ENCODE data around the gene RBM39.
"Not testable (repeated sequence)": the region's sequence is repeated elsewhere in the genome, so short reads cannot be mapped to it uniquely, and the experiment has no call there.

Gene RBM39

DNA sequence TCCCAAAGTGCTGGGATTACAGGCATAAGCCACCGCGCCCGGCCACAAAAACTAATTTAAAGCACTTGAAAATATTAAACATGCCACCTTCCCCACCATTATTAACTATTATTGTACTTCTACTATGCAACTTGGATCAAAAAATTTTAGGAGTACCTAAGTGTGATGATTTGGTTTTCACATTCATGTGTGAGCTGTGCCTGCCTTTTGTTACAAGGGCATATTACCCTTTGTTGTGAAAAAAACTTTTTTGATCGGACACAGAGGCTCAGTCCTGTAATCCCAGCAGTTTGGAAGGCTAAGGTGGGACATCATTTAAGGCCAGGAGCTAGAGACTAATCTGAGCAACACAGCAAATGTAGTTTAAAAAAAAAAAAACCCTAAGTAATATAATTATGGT lies 25.7 kb downstream of the RBM39 start:
- DNase-seq (ENCODE audit: low read depth, low spot score) = no peak
- H3K27ac ChIP-seq (ENCODE audit: low read length) = no peak overlapping the region
- no peak overlapping the region for H3K4me3 ChIP-seq (ENCODE audit: low read length)
- H3K4me1 ChIP-seq (ENCODE audit: control insufficient read depth, insufficient read depth, low read length) = no peaks in the 10 kb centered on the region
- H3K9me3 ChIP-seq (ENCODE audit: control insufficient read depth, insufficient read depth, low read length) = no peaks in the 10 kb centered on the region
- peaks cover 48% of the 10 kb centered on the region; the same call in 1 of the 2 replicates for H3K36me3 ChIP-seq (ENCODE audit: control insufficient read depth, insufficient read depth, low read length)
- WGBS (ENCODE audit: insufficient coverage, insufficient read length) = no CpG with 5 or more reads among the region's 4 CpGs
- no peaks in the 10 kb centered on the region for H3K27me3 ChIP-seq (ENCODE audit: control insufficient read depth, insufficient read depth, low read length)

GRCh38 chr20:35715652-35716051 lies 26.4 kb downstream of the RBM39 start:
- no peak for DNase-seq (ENCODE audit: low read depth, low spot score)
- no peaks in the 10 kb centered on the region for H3K9me3 ChIP-seq (ENCODE audit: control insufficient read depth, insufficient read depth, low read length)
- peaks cover 45% of the 10 kb centered on the region; the same call in 1 of the 2 replicates for H3K36me3 ChIP-seq (ENCODE audit: control insufficient read depth, insufficient read depth, low read length)
- WGBS (ENCODE audit: insufficient coverage, insufficient read length) = no CpG with 5 or more reads among the region's 2 CpGs
- H3K27me3 ChIP-seq (ENCODE audit: control insufficient read depth, insufficient read depth, low read length) = no peaks in the 10 kb centered on the region
- no peak overlapping the region for H3K27ac ChIP-seq (ENCODE audit: low read length)
- no peaks in the 10 kb centered on the region for H3K4me1 ChIP-seq (ENCODE audit: control insufficient read depth, insufficient read depth, low read length)
- no peak overlapping the region for H3K4me3 ChIP-seq (ENCODE audit: low read length)

DNA sequence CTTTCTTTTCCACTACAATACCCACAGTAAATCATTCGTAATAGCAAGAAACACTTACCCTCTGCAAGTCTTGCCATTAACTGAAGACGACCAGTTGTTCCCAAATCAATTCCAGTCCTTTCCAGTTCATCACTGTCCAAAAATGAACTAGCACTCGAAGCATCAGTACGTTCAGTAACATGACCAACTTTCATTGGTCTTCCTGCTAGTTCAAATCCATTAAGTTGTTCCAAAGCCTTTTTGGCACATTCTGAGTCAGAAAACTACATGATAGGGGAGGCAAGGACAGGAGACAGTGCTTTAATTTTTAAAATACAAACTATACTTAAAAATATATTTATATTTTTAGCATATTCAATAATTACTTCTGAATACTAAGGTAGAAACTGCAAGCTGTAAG lies 27.9 kb downstream of the RBM39 start:
- H3K9me3 ChIP-seq (ENCODE audit: control insufficient read depth, insufficient read depth, low read length) = no peaks in the 10 kb centered on the region
- H3K36me3 ChIP-seq (ENCODE audit: control insufficient read depth, insufficient read depth, low read length) = peaks cover 35% of the 10 kb centered on the region; the same call in 1 of the 2 replicates
- no peak for DNase-seq (ENCODE audit: low read depth, low spot score)
- H3K27me3 ChIP-seq (ENCODE audit: control insufficient read depth, insufficient read depth, low read length) = no peaks in the 10 kb centered on the region
- H3K4me3 ChIP-seq (ENCODE audit: low read length) = no peak overlapping the region
- WGBS (ENCODE audit: insufficient coverage, insufficient read length) = no CpG with 5 or more reads among the region's 4 CpGs
- no peak overlapping the region for H3K27ac ChIP-seq (ENCODE audit: low read length)
- no peaks in the 10 kb centered on the region for H3K4me1 ChIP-seq (ENCODE audit: control insufficient read depth, insufficient read depth, low read length)

- not testable (repeated sequence) for H3K4me1 ChIP-seq (ENCODE audit: control insufficient read depth, insufficient read depth, low read length); H3K27ac ChIP-seq (ENCODE audit: low read length); H3K27me3 ChIP-seq (ENCODE audit: control insufficient read depth, insufficient read depth, low read length); H3K4me3 ChIP-seq (ENCODE audit: low read length); DNase-seq (ENCODE audit: low read depth, low spot score); H3K9me3 ChIP-seq (ENCODE audit: control insufficient read depth, insufficient read depth, low read length)
- WGBS (ENCODE audit: insufficient coverage, insufficient read length) = no CpG with 5 or more reads among the region's 9 CpGs
- peaks cover 30% of the 10 kb centered on the region; the same call in 1 of the 2 replicates for H3K36me3 ChIP-seq (ENCODE audit: control insufficient read depth, insufficient read depth, low read length)
These were observed 28.9 kb downstream of the RBM39 start for GRCh38 chr20:35713120-35713519.

GRCh38 chr20:35711588-35712209 lies 30.4 kb downstream of the RBM39 start:
- DNase-seq (ENCODE audit: low read depth, low spot score) = no peak
- no peak overlapping the region for H3K4me3 ChIP-seq (ENCODE audit: low read length)
- no peak overlapping the region for H3K27ac ChIP-seq (ENCODE audit: low read length)
- no peaks in the 10 kb centered on the region for H3K27me3 ChIP-seq (ENCODE audit: control insufficient read depth, insufficient read depth, low read length)
- WGBS (ENCODE audit: insufficient coverage, insufficient read length) = no CpG with 5 or more reads among the region's 6 CpGs
- H3K9me3 ChIP-seq (ENCODE audit: control insufficient read depth, insufficient read depth, low read length) = no peaks in the 10 kb centered on the region
- H3K36me3 ChIP-seq (ENCODE audit: control insufficient read depth, insufficient read depth, low read length) = peaks cover 27% of the 10 kb centered on the region; the same call in 1 of the 2 replicates
- no peaks in the 10 kb centered on the region for H3K4me1 ChIP-seq (ENCODE audit: control insufficient read depth, insufficient read depth, low read length)

- no peaks in the 10 kb centered on the region for H3K9me3 ChIP-seq (ENCODE audit: control insufficient read depth, insufficient read depth, low read length)
- H3K27me3 ChIP-seq (ENCODE audit: control insufficient read depth, insufficient read depth, low read length) = no peaks in the 10 kb centered on the region
- peaks cover 25% of the 10 kb centered on the region; the same call in 1 of the 2 replicates for H3K36me3 ChIP-seq (ENCODE audit: control insufficient read depth, insufficient read depth, low read length)
- no peak for DNase-seq (ENCODE audit: low read depth, low spot score)
- H3K27ac ChIP-seq (ENCODE audit: low read length) = no peak overlapping the region
- H3K4me1 ChIP-seq (ENCODE audit: control insufficient read depth, insufficient read depth, low read length) = no peaks in the 10 kb centered on the region
- H3K4me3 ChIP-seq (ENCODE audit: low read length) = no peak overlapping the region
- no CpG with 5 or more reads among the region's 6 CpGs for WGBS (ENCODE audit: insufficient coverage, insufficient read length)
These were observed 31.0 kb downstream of the RBM39 start for GRCh38 chr20:35710884-35711587.

GRCh38 chr20:35710039-35710438 lies 32.0 kb downstream of the RBM39 start:
- peaks cover 23% of the 10 kb centered on the region; the same call in 1 of the 2 replicates for H3K36me3 ChIP-seq (ENCODE audit: control insufficient read depth, insufficient read depth, low read length)
- no peak for DNase-seq (ENCODE audit: low read depth, low spot score)
- H3K9me3 ChIP-seq (ENCODE audit: control insufficient read depth, insufficient read depth, low read length) = no peaks in the 10 kb centered on the region
- no peaks in the 10 kb centered on the region for H3K4me1 ChIP-seq (ENCODE audit: control insufficient read depth, insufficient read depth, low read length)
- H3K27ac ChIP-seq (ENCODE audit: low read length) = no peak overlapping the region
- no peak overlapping the region for H3K4me3 ChIP-seq (ENCODE audit: low read length)
- H3K27me3 ChIP-seq (ENCODE audit: control insufficient read depth, insufficient read depth, low read length) = no peaks in the 10 kb centered on the region

GRCh38 chr20:35709259-35709658 lies 32.8 kb downstream of the RBM39 start:
- no peak overlapping the region for H3K4me3 ChIP-seq (ENCODE audit: low read length)
- H3K36me3 ChIP-seq (ENCODE audit: control insufficient read depth, insufficient read depth, low read length) = peaks cover 25% of the 10 kb centered on the region; the same call in 1 of the 2 replicates
- H3K27ac ChIP-seq (ENCODE audit: low read length) = no peak overlapping the region
- H3K4me1 ChIP-seq (ENCODE audit: control insufficient read depth, insufficient read depth, low read length) = no peaks in the 10 kb centered on the region
- no peaks in the 10 kb centered on the region for H3K9me3 ChIP-seq (ENCODE audit: control insufficient read depth, insufficient read depth, low read length)
- H3K27me3 ChIP-seq (ENCODE audit: control insufficient read depth, insufficient read depth, low read length) = no peaks in the 10 kb centered on the region
- no CpG with 5 or more reads among the region's 1 CpG for WGBS (ENCODE audit: insufficient coverage, insufficient read length)
- no peak for DNase-seq (ENCODE audit: low read depth, low spot score)

GRCh38 chr20:35708502-35708901 lies 33.6 kb downstream of the RBM39 start:
- Histone ChIP-seq H3K27ac (ENCODE audit: low read length) (no peak overlapping the region), H3K36me3 (ENCODE audit: control insufficient read depth, insufficient read depth, low read length) (peaks cover 19% of the 10 kb centered on the region; the same call in 1 of the 2 replicates), H3K4me3 (ENCODE audit: low read length) (no peak overlapping the region), H3K9me3 (ENCODE audit: control insufficient read depth, insufficient read depth, low read length) (no peaks in the 10 kb centered on the region), H3K27me3 (ENCODE audit: control insufficient read depth, insufficient read depth, low read length) (no peaks in the 10 kb centered on the region), H3K4me1 (ENCODE audit: control insufficient read depth, insufficient read depth, low read length) (no peaks in the 10 kb centered on the region)
- no CpG with 5 or more reads among the region's 1 CpG for WGBS (ENCODE audit: insufficient coverage, insufficient read length)
- no peak for DNase-seq (ENCODE audit: low read depth, low spot score)

DNA sequence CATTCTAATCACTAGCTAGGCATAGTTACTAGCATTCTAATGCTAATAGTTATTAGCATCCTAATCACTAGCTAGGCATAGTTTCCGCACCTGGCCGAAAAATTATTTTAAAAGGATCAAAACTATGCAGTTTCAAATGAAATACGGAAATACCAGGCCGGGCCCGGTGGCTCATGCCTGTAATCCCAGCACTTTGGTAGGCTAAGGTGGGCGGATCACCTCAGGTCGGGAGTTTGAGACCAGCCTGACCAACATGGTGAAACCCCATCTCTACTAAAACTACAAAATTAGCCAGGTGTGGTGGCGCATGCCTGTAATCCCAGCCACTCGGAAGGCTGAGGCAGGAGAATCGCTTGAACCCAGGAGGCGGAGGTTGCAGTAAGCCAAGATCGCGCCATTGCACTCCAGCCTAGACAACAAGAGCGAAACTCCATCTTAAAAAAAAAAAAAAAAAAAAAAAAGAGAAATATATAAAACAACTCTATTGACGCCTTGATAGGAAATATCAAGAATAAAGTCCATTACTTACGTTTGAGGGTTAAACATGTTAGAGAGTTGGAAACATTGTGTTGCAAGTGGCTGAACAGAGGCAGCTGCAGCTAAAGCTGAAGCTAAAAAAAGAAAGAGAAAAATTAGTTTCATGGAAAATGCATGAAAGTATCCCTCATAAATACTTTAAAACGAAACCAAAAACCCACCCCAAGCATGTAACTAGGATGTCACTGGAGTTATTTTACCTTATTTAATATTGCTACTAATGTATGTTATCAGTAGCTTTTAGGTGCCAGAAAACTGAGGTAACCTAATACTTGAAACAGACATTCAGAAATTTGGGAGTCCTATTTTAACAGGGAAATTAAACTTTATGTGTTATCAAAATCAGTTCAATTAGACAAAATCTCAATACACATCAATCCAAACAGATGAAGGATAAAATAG lies 35.2 kb downstream of the RBM39 start:
- not testable (repeated sequence) for DNase-seq (ENCODE audit: low read depth, low spot score); H3K4me3 ChIP-seq (ENCODE audit: low read length); H3K4me1 ChIP-seq (ENCODE audit: control insufficient read depth, insufficient read depth, low read length); H3K27me3 ChIP-seq (ENCODE audit: control insufficient read depth, insufficient read depth, low read length); H3K27ac ChIP-seq (ENCODE audit: low read length); H3K9me3 ChIP-seq (ENCODE audit: control insufficient read depth, insufficient read depth, low read length)
- no CpG with 5 or more reads among the region's 17 CpGs for WGBS (ENCODE audit: insufficient coverage, insufficient read length)
- H3K36me3 ChIP-seq (ENCODE audit: control insufficient read depth, insufficient read depth, low read length) = peaks cover 11% of the 10 kb centered on the region; the same call in 1 of the 2 replicates

Data from iPS DF 6.9 (cell line).